ENCODE results near the gene CLDN10.

DNA sequence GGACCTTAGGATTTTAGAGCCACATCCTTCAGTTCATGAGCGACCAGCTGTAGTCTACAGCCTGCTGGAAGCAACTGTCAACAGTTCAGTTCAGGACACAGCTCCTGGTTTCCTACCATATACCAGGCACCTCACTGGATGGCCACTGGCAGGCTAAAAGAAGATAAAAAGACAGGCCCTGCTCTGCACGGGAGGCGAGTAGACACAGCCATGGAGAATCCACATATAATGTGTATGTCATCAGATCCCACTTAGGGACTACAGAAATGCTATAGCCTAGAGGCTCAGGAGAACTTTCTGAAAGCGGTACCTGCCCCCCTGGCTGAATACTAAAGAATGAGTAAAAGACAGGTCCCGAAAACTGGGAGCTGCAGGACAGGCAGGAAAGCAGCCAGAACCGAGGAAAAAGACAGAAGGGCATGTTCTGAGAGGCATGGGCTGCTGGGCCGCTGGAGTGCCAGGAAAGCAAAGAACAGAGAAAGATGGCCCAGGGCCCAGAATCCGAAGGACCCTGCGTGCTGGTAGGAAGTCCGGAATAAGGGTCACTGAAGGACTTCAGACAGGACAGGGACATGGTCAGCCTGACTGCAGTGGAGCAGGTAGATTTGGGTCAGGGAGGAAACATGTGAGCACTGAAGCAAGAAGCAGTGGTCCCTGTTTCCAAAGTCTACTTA is 68.4 kb downstream of the CLDN10 start:
- TF ChIP-seq, protein P1, sequence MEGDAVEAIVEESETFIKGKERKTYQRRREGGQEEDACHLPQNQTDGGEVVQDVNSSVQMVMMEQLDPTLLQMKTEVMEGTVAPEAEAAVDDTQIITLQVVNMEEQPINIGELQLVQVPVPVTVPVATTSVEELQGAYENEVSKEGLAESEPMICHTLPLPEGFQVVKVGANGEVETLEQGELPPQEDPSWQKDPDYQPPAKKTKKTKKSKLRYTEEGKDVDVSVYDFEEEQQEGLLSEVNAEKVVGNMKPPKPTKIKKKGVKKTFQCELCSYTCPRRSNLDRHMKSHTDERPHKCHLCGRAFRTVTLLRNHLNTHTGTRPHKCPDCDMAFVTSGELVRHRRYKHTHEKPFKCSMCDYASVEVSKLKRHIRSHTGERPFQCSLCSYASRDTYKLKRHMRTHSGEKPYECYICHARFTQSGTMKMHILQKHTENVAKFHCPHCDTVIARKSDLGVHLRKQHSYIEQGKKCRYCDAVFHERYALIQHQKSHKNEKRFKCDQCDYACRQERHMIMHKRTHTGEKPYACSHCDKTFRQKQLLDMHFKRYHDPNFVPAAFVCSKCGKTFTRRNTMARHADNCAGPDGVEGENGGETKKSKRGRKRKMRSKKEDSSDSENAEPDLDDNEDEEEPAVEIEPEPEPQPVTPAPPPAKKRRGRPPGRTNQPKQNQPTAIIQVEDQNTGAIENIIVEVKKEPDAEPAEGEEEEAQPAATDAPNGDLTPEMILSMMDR (IDR thresholded peaks at IDR 0.05; ENCODE audit: low read length): no peak
- TF ChIP-seq EZH2phosphoT487 (IDR thresholded peaks at IDR 0.05; ENCODE audit: low read length): no peak
- TF ChIP-seq EZH2 (optimal IDR thresholded peaks at IDR 0.05; ENCODE audit: low read depth, low read length): no peak
